GM18511 (cell line): ENCODE data around the gene PSPN.
"Not testable (repeated sequence)": the region's sequence is repeated elsewhere in the genome, so short reads cannot be mapped to it uniquely, and the experiment has no call there.

ENCODE experiments used
- ATAC-seq: cut with Tn5 transposase; IDR thresholded peaks from one replicate; pipeline ENCODE4 v1.9.1; 2021; ENCODE audit warnings: mild to moderate bottlenecking, moderate library complexity; ENCODE audit not compliant: unreplicated experiment

Gene PSPN

GRCh38 chr19:6402837-6403608 is 27.3 kb upstream of the PSPN start:
- no peak for ATAC-seq

- ATAC-seq = no peak
Measured at GRCh38 chr19:6402058-6402457, 26.3 kb upstream of the PSPN start.

- not testable (repeated sequence) for ATAC-seq
Measured at GRCh38 chr19:6400062-6400944, 24.6 kb upstream of the PSPN start.

- no peak for ATAC-seq
Measured at GRCh38 chr19:6396305-6396704, 20.6 kb upstream of the PSPN start.

DNA sequence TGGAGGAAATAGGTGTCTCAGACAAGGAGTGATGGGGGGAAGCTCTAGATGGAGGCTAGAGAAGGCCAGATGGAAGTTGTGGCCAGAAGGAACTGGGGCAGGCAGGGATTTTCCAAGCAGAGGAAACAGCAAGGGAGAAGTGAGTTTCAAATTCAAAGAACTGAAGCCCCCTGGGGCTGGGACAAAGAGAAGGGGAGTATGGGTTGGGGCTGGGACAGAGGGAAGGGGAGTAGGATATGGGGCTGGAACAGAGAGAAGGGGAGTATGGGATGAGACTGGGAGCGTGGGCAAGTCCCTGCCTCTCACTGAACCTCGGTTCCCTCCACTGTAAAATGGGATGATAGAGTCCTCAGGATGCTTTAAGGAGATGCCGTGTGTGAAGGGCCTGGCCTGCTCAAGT is 19.1 kb upstream of the PSPN start:
- ATAC-seq = no peak

- ATAC-seq = no peak
Measured at GRCh38 chr19:6393983-6394412, 18.3 kb upstream of the PSPN start.

DNA sequence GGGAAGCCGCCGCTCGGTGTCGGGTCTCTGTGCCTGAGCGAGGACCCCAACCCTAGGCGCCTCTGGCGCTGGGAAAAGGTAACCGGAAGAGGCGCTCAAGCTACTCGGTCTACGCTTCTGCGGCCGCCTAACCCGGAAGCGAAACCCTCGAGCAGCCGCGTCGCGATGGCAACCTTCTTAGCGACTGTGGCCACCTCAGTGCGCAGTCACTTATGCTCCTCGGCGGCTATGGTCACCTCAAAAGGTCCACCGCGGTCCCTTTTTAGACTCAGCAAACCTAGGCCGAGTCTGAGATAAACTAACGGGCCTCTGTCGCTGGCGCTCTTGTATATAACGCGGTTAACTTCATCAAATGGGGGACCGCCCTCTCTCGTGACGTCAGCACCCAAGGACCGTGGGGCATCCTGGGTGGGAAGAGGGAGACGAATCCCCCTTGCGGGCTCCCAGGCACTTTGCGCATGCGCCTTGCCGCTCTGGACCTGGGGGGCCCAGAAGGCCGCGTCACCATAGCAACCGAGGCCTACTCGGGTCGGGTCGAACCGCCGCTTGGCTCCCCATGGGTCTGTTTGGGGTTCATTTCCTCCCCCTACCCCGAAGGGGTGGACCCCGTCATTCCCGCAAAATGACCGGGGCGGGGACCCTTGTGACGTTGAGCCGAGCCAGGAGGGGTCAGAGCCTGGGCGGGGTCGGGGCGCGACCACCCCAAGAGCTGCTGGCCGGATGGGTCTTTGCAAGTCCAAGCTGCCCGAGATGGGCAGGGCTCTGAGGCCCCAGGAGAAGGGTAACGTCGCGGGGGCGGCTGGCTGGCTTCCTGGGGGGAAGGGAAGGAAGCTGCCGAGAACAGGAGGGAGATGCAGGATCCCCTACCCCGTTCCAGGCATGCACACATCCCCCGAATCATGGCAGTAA is 17.6 kb upstream of the PSPN start, which contains the start of gene GTF2F1:
GTF2F1 (minus strand) TSS at position 91 of the 909 bp plus-strand sequence. CDS start 169 bp downstream, outside the sequence.
- ATAC-seq = peak; percentile 84

DNA sequence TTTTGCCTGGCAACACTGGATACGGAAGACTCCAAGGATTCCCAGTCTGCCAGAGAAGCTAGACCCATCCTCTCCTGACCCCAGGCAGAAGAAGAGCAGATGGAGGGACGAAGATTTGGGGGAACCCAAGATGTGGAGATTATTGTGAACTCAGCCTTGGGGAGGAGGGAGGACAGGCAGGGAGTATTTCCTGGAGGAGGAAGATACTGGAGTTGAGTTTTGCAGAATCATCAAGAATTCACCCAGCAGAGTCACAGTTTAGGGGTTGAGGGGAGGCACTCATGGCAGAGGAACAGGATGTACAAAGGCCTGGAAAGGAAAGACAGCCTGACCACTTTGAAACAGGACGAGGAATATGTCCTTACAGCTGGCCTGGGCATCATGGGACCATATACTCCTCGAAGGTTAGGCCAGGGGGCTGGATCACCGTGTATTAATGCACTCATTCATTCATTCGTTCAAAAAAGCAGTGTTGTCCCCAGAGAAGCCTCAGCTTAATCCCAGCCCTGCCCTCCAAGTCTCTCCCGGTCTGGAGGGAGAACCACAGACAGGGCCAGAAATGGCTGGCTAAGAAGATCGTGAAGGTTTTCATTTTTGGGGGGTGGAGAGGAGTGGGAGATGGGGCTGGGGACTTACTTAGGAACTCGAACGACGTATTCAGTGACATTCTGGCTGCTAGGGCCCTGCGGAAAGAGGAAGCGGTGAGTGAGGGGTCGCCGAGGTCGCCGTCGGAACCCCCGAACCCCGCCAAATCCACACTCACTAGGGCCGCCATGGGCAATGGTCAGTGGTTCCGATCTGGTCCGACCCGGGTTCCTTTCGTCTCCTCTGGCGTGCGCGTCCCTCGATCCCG is 16.7 kb upstream of the PSPN start:
- no peak for ATAC-seq

DNA sequence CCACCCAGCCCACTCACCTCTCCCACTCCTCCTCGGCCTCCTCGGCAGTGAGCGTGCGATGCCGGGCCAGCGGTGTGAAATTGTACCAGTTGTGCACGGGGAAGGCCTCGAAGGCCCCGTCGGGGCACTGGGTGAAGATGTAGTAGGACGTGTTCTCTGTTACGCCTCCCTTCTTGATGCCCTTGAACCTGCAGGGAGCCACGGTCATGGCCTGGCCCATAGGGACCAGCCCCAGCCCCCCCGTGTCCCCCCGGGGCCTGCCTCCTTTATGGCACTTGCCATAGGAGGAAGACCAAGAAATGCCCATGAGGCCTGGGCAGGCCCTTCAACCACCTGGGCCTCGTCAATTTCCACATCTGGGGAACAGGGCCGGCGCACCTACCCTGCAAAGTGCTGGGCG is 11.6 kb upstream of the PSPN start:
- ATAC-seq = no peak

DNA sequence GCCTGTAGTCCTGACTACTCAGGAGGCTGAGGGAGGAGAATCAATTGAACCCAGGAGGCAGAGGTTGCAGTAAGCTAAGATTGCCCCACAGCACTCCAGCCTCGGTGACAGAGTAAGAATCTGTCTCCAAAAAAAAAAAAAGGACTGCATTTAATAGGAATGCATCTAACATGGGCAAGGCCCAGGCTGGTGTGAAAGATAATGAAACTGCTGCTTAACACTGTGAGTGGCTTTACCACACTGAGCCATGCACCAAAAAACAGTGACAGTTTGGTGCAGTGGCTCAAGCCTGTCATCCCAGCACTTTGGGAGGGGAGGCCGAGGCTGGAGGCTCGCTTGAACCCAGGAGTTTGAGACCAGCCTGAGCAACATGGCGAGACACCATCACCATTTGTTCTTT is 8.6 kb upstream of the PSPN start:
- ATAC-seq = no peak

- no peak for ATAC-seq
Measured at GRCh38 chr19:6383188-6383587, 7.5 kb upstream of the PSPN start.

GRCh38 chr19:6381030-6381750 is 5.5 kb upstream of the PSPN start:
- ATAC-seq = no peak

- ATAC-seq = no peak
Measured at GRCh38 chr19:6379744-6380143, 4.0 kb upstream of the PSPN start.

DNA sequence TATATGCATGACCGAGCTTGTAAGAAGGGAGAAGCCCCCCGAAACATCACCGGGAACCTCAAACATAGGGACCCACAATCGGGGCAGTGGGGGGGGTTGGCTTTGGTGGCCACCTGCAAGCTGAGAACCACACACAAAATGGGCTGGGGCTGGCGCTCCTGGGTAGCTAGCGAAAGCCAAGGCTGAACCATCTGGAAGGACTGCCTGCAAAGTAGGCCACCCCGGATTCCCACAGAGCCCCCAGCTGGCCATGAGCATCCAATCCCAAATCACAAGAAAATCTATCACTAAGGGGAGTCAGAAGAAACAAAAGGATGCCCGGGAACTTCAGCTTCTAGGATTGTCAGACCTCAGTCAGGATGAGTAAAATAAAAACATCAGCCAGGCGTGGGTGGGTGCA is 2.8 kb upstream of the PSPN start:
- ATAC-seq = no peak

DNA sequence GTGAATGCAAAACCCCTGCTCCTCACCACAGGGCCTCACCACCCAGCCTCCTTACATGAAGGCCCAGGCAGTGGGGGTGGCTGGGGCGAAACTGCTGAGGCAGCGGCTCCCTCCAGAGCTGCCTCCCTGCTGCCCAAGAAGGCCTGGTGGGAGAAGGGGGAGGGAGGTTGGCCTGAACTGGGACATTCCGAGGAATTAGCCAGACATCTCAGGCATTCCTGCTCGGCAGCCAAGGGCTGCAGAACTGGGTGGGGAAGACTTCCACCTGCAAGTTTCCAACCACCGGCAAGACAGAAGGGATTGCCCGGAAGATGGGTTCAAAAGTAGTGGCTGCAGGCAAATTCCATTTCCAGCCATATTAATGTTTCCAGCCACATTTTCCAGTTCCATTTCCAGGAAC is 2.3 kb upstream of the PSPN start:
- no peak for ATAC-seq

- ATAC-seq = no peak
Measured at GRCh38 chr19:6376512-6377190, 918 bp upstream of the PSPN start.

GRCh38 chr19:6374711-6375410 is 872 bp downstream of the PSPN start:
- no peak for ATAC-seq

DNA sequence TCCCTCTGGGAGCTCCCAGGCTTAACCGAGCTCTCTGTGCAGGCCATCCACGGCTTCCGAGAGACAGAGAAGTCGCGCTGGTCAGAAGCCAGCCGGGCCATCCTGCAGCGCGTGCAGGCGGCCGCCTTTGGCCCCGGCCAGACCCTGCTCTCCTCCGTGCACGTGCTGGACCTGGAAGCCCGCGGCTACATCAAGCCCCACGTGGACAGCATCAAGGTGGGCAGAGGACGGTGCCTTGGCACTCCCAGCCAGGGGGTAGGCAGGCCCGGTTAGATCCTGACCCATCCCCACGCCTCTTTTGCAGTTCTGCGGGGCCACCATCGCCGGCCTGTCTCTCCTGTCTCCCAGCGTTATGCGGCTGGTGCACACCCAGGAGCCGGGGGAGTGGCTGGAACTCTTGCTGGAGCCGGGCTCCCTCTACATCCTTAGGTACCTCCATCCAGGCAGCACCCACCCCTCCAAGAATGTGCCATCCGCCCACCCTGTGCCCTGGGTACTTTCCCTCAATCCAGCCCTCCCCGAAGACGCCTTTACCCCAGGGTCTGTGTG is 1.5 kb downstream of the PSPN start:
- ATAC-seq = no peak
